OCI-LY7 (cell line): ENCODE data around the gene RPL37A. TPM values are rescaled to one million over a fixed set of nuclear protein-coding genes. Genes with fewer than 3 reads are reported as not detected.

Experiments
- BruUV-seq: library from RNA; stranded (reverse); fragments of 400-500 nt; replicated peaks from 2 replicates; lab custom pipeline; 2021; lab: Mats Ljungman, UMichigan
- CTCF ChIA-PET: fragments of 300-600 bp; sonication (Branson Sonifier 250); formaldehyde crosslinking; loops from one replicate; lab custom pipeline; 2022; ENCODE audit warnings: antibody characterized with exemption; ENCODE audit not compliant: unreplicated experiment; lab: Charles Lee
- POLR2A ChIA-PET: fragments of 300-600 bp; sonication (Branson Sonifier 250); formaldehyde crosslinking; loops from one replicate; lab custom pipeline; 2022; ENCODE audit warnings: antibody characterized with exemption; lab: Charles Lee
- DNase-seq: peaks from one replicate; pipeline ENCODE4 v3.0.0-alpha.2; 2015; ENCODE audit warnings: low spot score
- H2AFZ ChIP-seq: fragments of 200-600 bp; sonication (generic), shearing (Covaris generic); 2 replicates; pipeline ENCODE4 v1.6.1; 2014; ENCODE audit warnings: mild to moderate bottlenecking, antibody characterized with exemption, low read length, moderate library complexity
- H3K27ac ChIP-seq: fragments of 200-600 bp; sonication (generic); 2 replicates; pipeline ENCODE4 v1.5.1; 2014; ENCODE audit warnings: mixed run types, low read depth, mild to moderate bottlenecking, moderate library complexity, low read length, inconsistent platforms; ENCODE audit not compliant: poor library complexity, severe bottlenecking
- H3K36me3 ChIP-seq: fragments of 200-600 bp; sonication (generic); 2 replicates; pipeline ENCODE4 v1.6.1; 2014; ENCODE audit warnings: mild to moderate bottlenecking, antibody characterized with exemption, low read length, moderate library complexity, mixed read lengths; ENCODE audit not compliant: insufficient read depth
- H3K4me1 ChIP-seq: fragments of 200-600 bp; sonication (generic); 2 replicates; pipeline ENCODE4 v1.5.1; 2014; ENCODE audit warnings: mild to moderate bottlenecking, low read length; ENCODE audit not compliant: insufficient read depth, poor library complexity, severe bottlenecking
- H3K4me2 ChIP-seq: fragments of 200-600 bp; sonication (generic); 2 replicates; pipeline ENCODE4 v1.6.1; 2014; ENCODE audit warnings: mild to moderate bottlenecking, low read length
- H3K4me3 ChIP-seq: fragments of 200-600 bp; sonication (generic); 2 replicates; pipeline ENCODE4 v1.5.1; 2014; ENCODE audit warnings: mild to moderate bottlenecking, low read depth, low read length; ENCODE audit not compliant: poor library complexity, severe bottlenecking
- H3K79me2 ChIP-seq: fragments of 200-600 bp; sonication (generic); 2 replicates; pipeline ENCODE4 v1.6.1; 2016; ENCODE audit warnings: low read depth, mild to moderate bottlenecking, low read length, moderate library complexity, mixed read lengths; ENCODE audit not compliant: insufficient read depth
- H3K9me2 ChIP-seq: fragments of 200-600 bp; sonication (generic); 2 replicates; pipeline ENCODE4 v1.6.1; 2016; ENCODE audit warnings: mild to moderate bottlenecking, low read length, mixed read lengths; ENCODE audit not compliant: insufficient read depth
- H3K9me3 ChIP-seq: fragments of 200-600 bp; sonication (generic); 2 replicates; pipeline ENCODE4 v1.6.1; 2014; ENCODE audit warnings: mild to moderate bottlenecking, mixed run types, low read length, mixed read lengths
- H4K20me1 ChIP-seq: fragments of 200-600 bp; sonication (generic); 2 replicates; pipeline ENCODE4 v1.6.1; 2014; ENCODE audit warnings: mild to moderate bottlenecking, antibody characterized with exemption, low read length, moderate library complexity, mixed read lengths; ENCODE audit not compliant: insufficient read depth
- CTCF ChIP-seq: fragments of 200-600 bp; sonication (generic); conservative IDR thresholded peaks from 2 replicates; pipeline ENCODE4 v1.5.1; 2014; ENCODE audit warnings: mild to moderate bottlenecking, antibody characterized with exemption, low read length, moderate library complexity, mixed read lengths
- EZH2phosphoT487 ChIP-seq: fragments of 200-600 bp; sonication (generic); IDR thresholded peaks from 2 replicates; pipeline ENCODE4 v1.6.1; 2018; ENCODE audit warnings: low read depth, borderline replicate concordance, mild to moderate bottlenecking, mixed run types, antibody characterized with exemption, low read length, moderate library complexity, mixed read lengths
- intact Hi-C: fragments of 100-400 bp; cut with micrococcal nuclease; formaldehyde crosslinking; loops from one replicate; pipeline ENCODE4 v1.10.0; 2022; ENCODE audit not compliant: unreplicated experiment
- total RNA-seq, 2 experiments: library from RNA; depleted of rRNA in 1 of 2; stranded (reverse); fragments of >200 nt in 1 of 2; shearing (Covaris generic) in 1 of 2; gene quantifications; 2 replicates each; pipeline ENCODE4 v1.2.3, GENCODE V29; 2014 to 2022

RPL37A gene
- total RNA-seq, 2 experiments from 2014 or later: 3,500 to 4,020 TPM

DNA sequence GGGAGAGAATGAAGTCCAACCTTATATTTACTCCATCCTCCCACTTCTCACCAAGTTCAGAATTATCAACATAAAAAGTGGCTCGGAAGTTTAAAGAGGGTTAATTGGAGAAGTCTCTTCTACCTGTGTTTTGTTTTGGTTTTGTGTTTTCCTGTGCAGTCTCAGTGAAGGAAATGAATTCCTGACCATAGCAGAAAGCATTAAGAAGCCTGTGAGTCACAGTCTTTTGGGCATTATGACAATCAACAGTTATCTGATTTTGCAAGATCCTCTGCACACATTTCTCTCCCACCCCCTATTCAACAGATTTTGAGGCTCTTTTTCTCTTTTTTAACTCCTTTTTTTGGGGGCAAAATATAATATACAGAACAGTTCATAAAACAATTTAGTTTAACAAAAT is 8.6 kb upstream of the RPL37A start:
- intact Hi-C loops: loop anchor here (10.0 kb wide), 1 partner anchor 1675 kb away; no protein-coding TSS in a partner anchor
- Histone ChIP-seq H3K4me2 (no peak overlapping the region), H2AFZ (no peak overlapping the region)

GRCh38 chr2:216491793-216492596 is 6.6 kb upstream of the RPL37A start:
- peak; percentile 66 for DNase-seq
- Histone ChIP-seq H3K9me2 (no peaks in the 10 kb centered on the region), H3K9me3 (no peaks in the 10 kb centered on the region), H4K20me1 (no peaks in the 10 kb centered on the region), H3K36me3 (0 out of 2 replicates have a peak, but pooled peaks cover 6% of the 10 kb centered on the region), H3K79me2 (no peaks in the 10 kb centered on the region), H3K4me2 (peak overlapping the region; percentile 36), H3K27ac (peak overlapping the region; percentile 16), H3K4me3 (peak overlapping the region; percentile 10), H2AFZ (peak overlapping the region; percentile 76), H3K4me1 (peaks cover 22% of the 10 kb centered on the region)
- intact Hi-C loops: loop anchor here (10.0 kb wide), 1 partner anchor 1677 kb away; no protein-coding TSS in a partner anchor
- POLR2A ChIA-PET: interaction anchor here (0.6 to 0.9 kb wide), 2 partner anchors 9 to 12 kb away, joined by 3 to 4 read pairs; no protein-coding TSS in a partner anchor
- CTCF ChIA-PET: no interaction called here
- BruUV-seq: no TSS peak
- TF ChIP-seq CTCF (no peak), EZH2phosphoT487 (no peak)

More for the DNA sequence above, 8.6 kb upstream of the RPL37A start:
- Histone ChIP-seq H4K20me1 (no peaks in the 10 kb centered on the region), H3K9me2 (no peaks in the 10 kb centered on the region), H3K27ac (no peak overlapping the region), H3K4me3 (no peak overlapping the region), H3K79me2 (no peaks in the 10 kb centered on the region), H3K36me3 (no peaks in the 10 kb centered on the region), H3K9me3 (no peaks in the 10 kb centered on the region), H3K4me1 (peaks cover 19% of the 10 kb centered on the region)
- no TSS peak for BruUV-seq
- POLR2A ChIA-PET: no interaction called here
- TF ChIP-seq CTCF: no peak
- CTCF ChIA-PET: no interaction called here
- no peak for DNase-seq
